ENCODE results near the gene CYP27B1. TPM values are rescaled to one million over a fixed set of nuclear protein-coding genes. Genes with fewer than 3 reads are reported as not detected.

The CYP27B1 gene
- total and polyA plus RNA-seq, 9 of the 15 experiments (the other 6 are each of a cell fraction or from before 2014, with no cell fraction given): 0.18 to 4.2 (median 1.8) TPM

DNA sequence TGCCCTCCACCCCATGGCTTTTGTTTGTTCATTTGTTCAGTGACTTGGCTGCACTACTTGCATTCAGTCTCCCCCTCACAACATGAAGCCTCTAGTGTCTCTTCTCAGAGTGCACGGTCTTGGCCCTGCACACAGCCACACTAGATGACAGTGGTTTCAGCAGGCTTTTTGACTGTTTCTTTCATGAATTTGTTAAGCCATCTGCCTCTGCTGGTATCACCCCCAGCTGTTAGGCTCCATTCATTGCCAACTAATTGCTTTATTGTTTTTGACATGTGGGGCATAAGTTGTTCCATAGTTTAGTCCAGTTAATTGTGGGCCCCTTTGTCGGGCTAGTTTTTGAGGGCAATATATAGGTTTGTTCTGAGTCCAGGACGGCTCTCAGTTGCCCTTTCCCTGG is 54.2 kb downstream of the CYP27B1 start:
- 61% methylated on average over 3 of the region's 3 CpGs for WGBS (ENCODE audit: insufficient coverage, low coverage, missing lambda C conversion rate)
- ChIA-PET POLR2A (interaction anchor here (0.7 to 1.2 kb wide), 3 partner anchors 11 to 17 kb away, joined by 3 to 5 read pairs (median 4); no protein-coding TSS in a partner anchor), CTCF (ENCODE audit: low intra/inter-chr PET ratio) (no interaction called here)
- TF ChIP-seq ZNF79 (CRISPR knock-in tag; IDR thresholded peaks at IDR 0.05; ENCODE audit: low read depth) (no peak), HLTF (IDR thresholded peaks at IDR 0.05) (no peak), BACH1 (tag; IDR thresholded peaks at IDR 0.05) (no peak), TBP (optimal IDR thresholded peaks at IDR 0.05; ENCODE audit: low read depth, low read length) (no peak), HNRNPL (IDR thresholded peaks at IDR 0.05; ENCODE audit: low read depth, low read length) (no peak), MCM5 (IDR thresholded peaks at IDR 0.05; ENCODE audit: low read depth) (no peak), CXXC5 (CRISPR knock-in tag; IDR thresholded peaks at IDR 0.05) (no peak), ZC3H4 (CRISPR knock-in tag; IDR thresholded peaks at IDR 0.05; ENCODE audit: borderline replicate concordance) (no peak), MIER1 (IDR thresholded peaks at IDR 0.05; ENCODE audit: low read depth) (no peak), HCFC1 (IDR thresholded peaks at IDR 0.05; ENCODE audit: low read depth, low read length) (no peak), TFAM (CRISPR knock-in tag; conservative IDR thresholded peaks at IDR 0.05) (no peak), THRAP3 (IDR thresholded peaks at IDR 0.05; ENCODE audit: borderline replicate concordance) (no peak), ZNF124 (CRISPR knock-in tag; IDR thresholded peaks at IDR 0.05) (no peak)
- TF ChIP-seq, protein P1, sequence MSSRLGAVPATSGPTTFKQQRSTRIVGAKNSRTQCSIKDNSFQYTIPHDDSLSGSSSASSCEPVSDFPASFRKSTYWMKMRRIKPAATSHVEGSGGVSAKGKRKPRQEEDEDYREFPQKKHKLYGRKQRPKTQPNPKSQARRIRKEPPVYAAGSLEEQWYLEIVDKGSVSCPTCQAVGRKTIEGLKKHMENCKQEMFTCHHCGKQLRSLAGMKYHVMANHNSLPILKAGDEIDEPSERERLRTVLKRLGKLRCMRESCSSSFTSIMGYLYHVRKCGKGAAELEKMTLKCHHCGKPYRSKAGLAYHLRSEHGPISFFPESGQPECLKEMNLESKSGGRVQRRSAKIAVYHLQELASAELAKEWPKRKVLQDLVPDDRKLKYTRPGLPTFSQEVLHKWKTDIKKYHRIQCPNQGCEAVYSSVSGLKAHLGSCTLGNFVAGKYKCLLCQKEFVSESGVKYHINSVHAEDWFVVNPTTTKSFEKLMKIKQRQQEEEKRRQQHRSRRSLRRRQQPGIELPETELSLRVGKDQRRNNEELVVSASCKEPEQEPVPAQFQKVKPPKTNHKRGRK (tag; IDR thresholded peaks at IDR 0.05): no peak
- intact Hi-C loops (cut with micrococcal nuclease) (no loop called here), in situ Hi-C loops (cut with MboI) (no loop called here)
- Histone ChIP-seq H3K4me3 (no peak overlapping the region), H3K9me1 (ENCODE audit: control insufficient read depth, insufficient read depth, low read length) (no peaks in the 10 kb centered on the region), H3K4me1 (replicated peaks in 1 of 2; ENCODE audit: control insufficient read depth in 2 of 2, insufficient read depth in 2 of 2, low read length in 2 of 2) (no peaks in the 10 kb centered on the region; a peak in 2 of 5 replicates), H3K9me3 (replicated peaks; ENCODE audit: control insufficient read depth, insufficient read depth, low read depth, low read length) (no peaks in the 10 kb centered on the region), H2AFZ (ENCODE audit: low read depth, low read length) (no peak overlapping the region), H3K27me3 (ENCODE audit: control insufficient read depth in 2 of 2, insufficient read depth in 2 of 2, low read length in 2 of 2) (no peaks in the 10 kb centered on the region), H3K4me2 (ENCODE audit: insufficient read depth, low read length) (no peak overlapping the region), H3K36me3 (ENCODE audit: control insufficient read depth, insufficient read depth, low read length) (peaks cover 21% of the 10 kb centered on the region; the same call in 2 of the 3 replicates), H3K9ac (ENCODE audit: insufficient read depth in 1 of 2, low read depth in 2 of 2, low read length in 2 of 2) (no peak overlapping the region), H3K27ac (ENCODE audit: extremely low read depth, low read depth, low read length) (no peak overlapping the region), H3K79me2 (ENCODE audit: control insufficient read depth, insufficient read depth, low read length) (no peaks in the 10 kb centered on the region), H4K20me1 (replicated peaks; ENCODE audit: control insufficient read depth, insufficient read depth, low read length) (no peaks in the 10 kb centered on the region)
- FAIRE-seq (no peak), DNase-seq (ENCODE audit: extremely low read depth in 1 of 4, low spot score in 3 of 4) (no peak), ATAC-seq (no peak)
- BruUV-seq (replicated peaks): no TSS peak

Small RNA genes lying within 50 kb of the gene (microRNA-seq; reads per million reads assigned to microRNA genes)
- gene MIR6759 (ENCODE audit: borderline microRNAs expressed): not detected

Small RNA genes lying within 50 kb of the gene (small RNA-seq; reads per million reads assigned to genes)
- gene RNU6-1083P: not detected

Other genes starting within 250 kb of the CYP27B1 start
Only the 7 nearest of the 19 such genes appear.
- gene AGAP2, start 28.3 kb downstream of the CYP27B1 start, total RNA-seq (2014; rRNA removed): 0.18 and 0.20 TPM in 2 replicates
- gene AGAP2, start 28.3 kb downstream of the CYP27B1 start, total RNA-seq (2014; rRNA removed; fragmentation: Illumina TruSeq; extraction: Trizol): 0.13 and 0.36 TPM in 2 replicates
- gene AGAP2, start 28.3 kb downstream of the CYP27B1 start, total RNA-seq (2015; rRNA removed; fragmentation: Illumina TruSeq; extraction: Trizol): 0.04 and 0.08 TPM in 2 replicates
- 0.31 and 0.60 TPM in 2 replicates for gene AGAP2, start 28.3 kb downstream of the CYP27B1 start, total RNA-seq (2021)
- 0.12 and 0.36 TPM in 2 replicates for gene AGAP2, start 28.3 kb downstream of the CYP27B1 start, polyA plus RNA-seq (2011; rRNA removed)
- 0.19 and 0.77 TPM in 2 replicates for gene AGAP2, start 28.3 kb downstream of the CYP27B1 start, polyA plus RNA-seq (2014; fragmentation: Illumina TruSeq; extraction: Trizol)
- under 1 TPM in 1 of 2 experiments, not detected in 1; 0.07 TPM for gene AGAP2, start 28.3 kb downstream of the CYP27B1 start, polyA plus RNA-seq (2014; fragmentation: Nextera tagmentation; extraction: Ambion mirVana)
- gene AGAP2, start 28.3 kb downstream of the CYP27B1 start, polyA plus RNA-seq (2014; rRNA removed): 0.20 and 0.88 TPM in 2 replicates
- gene TSPAN31, start 22.0 kb downstream of the CYP27B1 start, total RNA-seq (2014; rRNA removed): 11.3 and 14.0 TPM in 2 replicates
- gene TSPAN31, start 22.0 kb downstream of the CYP27B1 start, total RNA-seq (2014; rRNA removed; fragmentation: Illumina TruSeq; extraction: Trizol): 14.3 and 14.7 TPM in 2 replicates
- gene TSPAN31, start 22.0 kb downstream of the CYP27B1 start, total RNA-seq (2015; rRNA removed; fragmentation: Illumina TruSeq; extraction: Trizol): 12.6 and 14.3 TPM in 2 replicates
- 11.0 and 12.4 TPM in 2 replicates for gene TSPAN31, start 22.0 kb downstream of the CYP27B1 start, total RNA-seq (2021)
- gene TSPAN31, start 22.0 kb downstream of the CYP27B1 start, polyA plus RNA-seq (2011; rRNA removed): 13.8 and 24.9 TPM in 2 replicates
- gene TSPAN31, start 22.0 kb downstream of the CYP27B1 start, polyA plus RNA-seq (2014; fragmentation: Illumina TruSeq; extraction: Trizol): 17.6 and 20.5 TPM in 2 replicates
- gene TSPAN31, start 22.0 kb downstream of the CYP27B1 start, polyA plus RNA-seq (2014; fragmentation: Nextera tagmentation; extraction: Ambion mirVana): 10 to 100 TPM; 20.1 to 26.4 TPM
- gene TSPAN31, start 22.0 kb downstream of the CYP27B1 start, polyA plus RNA-seq (2014; rRNA removed): 11.6 and 20.3 TPM in 2 replicates
- 237 and 282 TPM in 2 replicates for gene CDK4, start 14.8 kb downstream of the CYP27B1 start, total RNA-seq (2014; rRNA removed)
- gene CDK4, start 14.8 kb downstream of the CYP27B1 start, total RNA-seq (2014; rRNA removed; fragmentation: Illumina TruSeq; extraction: Trizol): 173 and 188 TPM in 2 replicates
- 216 and 217 TPM in 2 replicates for gene CDK4, start 14.8 kb downstream of the CYP27B1 start, total RNA-seq (2015; rRNA removed; fragmentation: Illumina TruSeq; extraction: Trizol)
- gene CDK4, start 14.8 kb downstream of the CYP27B1 start, total RNA-seq (2021): 238 and 253 TPM in 2 replicates
- 429 and 436 TPM in 2 replicates for gene CDK4, start 14.8 kb downstream of the CYP27B1 start, polyA plus RNA-seq (2011; rRNA removed)
- gene CDK4, start 14.8 kb downstream of the CYP27B1 start, polyA plus RNA-seq (2014; fragmentation: Illumina TruSeq; extraction: Trizol): 347 and 427 TPM in 2 replicates
- gene CDK4, start 14.8 kb downstream of the CYP27B1 start, polyA plus RNA-seq (2014; fragmentation: Nextera tagmentation; extraction: Ambion mirVana): 10 to 100 TPM; 37.8 to 62.8 TPM
- 309 and 339 TPM in 2 replicates for gene CDK4, start 14.8 kb downstream of the CYP27B1 start, polyA plus RNA-seq (2014; rRNA removed)
- gene MARCHF9, start 12.0 kb downstream of the CYP27B1 start, total RNA-seq (2014; rRNA removed): 6.2 and 6.9 TPM in 2 replicates
- gene MARCHF9, start 12.0 kb downstream of the CYP27B1 start, total RNA-seq (2014; rRNA removed; fragmentation: Illumina TruSeq; extraction: Trizol): 2.9 and 4.2 TPM in 2 replicates
- gene MARCHF9, start 12.0 kb downstream of the CYP27B1 start, total RNA-seq (2015; rRNA removed; fragmentation: Illumina TruSeq; extraction: Trizol): 4.6 and 5.6 TPM in 2 replicates
- gene MARCHF9, start 12.0 kb downstream of the CYP27B1 start, total RNA-seq (2021): 10.1 and 10.7 TPM in 2 replicates
- 6.6 and 10.3 TPM in 2 replicates for gene MARCHF9, start 12.0 kb downstream of the CYP27B1 start, polyA plus RNA-seq (2011; rRNA removed)
- gene MARCHF9, start 12.0 kb downstream of the CYP27B1 start, polyA plus RNA-seq (2014; fragmentation: Illumina TruSeq; extraction: Trizol): 9.5 and 9.9 TPM in 2 replicates
- 1 to 10 TPM in 1 of 2 experiments, under 1 TPM in 1; 0.80 to 1.3 TPM for gene MARCHF9, start 12.0 kb downstream of the CYP27B1 start, polyA plus RNA-seq (2014; fragmentation: Nextera tagmentation; extraction: Ambion mirVana)
- 9.7 and 12.4 TPM in 2 replicates for gene MARCHF9, start 12.0 kb downstream of the CYP27B1 start, polyA plus RNA-seq (2014; rRNA removed)
- 24.0 and 42.5 TPM in 2 replicates for gene METTL1, start 5.0 kb upstream of the CYP27B1 start, total RNA-seq (2014; rRNA removed)
- gene METTL1, start 5.0 kb upstream of the CYP27B1 start, total RNA-seq (2014; rRNA removed; fragmentation: Illumina TruSeq; extraction: Trizol): 12.6 and 14.6 TPM in 2 replicates
- 17.5 and 18.0 TPM in 2 replicates for gene METTL1, start 5.0 kb upstream of the CYP27B1 start, total RNA-seq (2015; rRNA removed; fragmentation: Illumina TruSeq; extraction: Trizol)
- gene METTL1, start 5.0 kb upstream of the CYP27B1 start, total RNA-seq (2021): 44.0 and 49.3 TPM in 2 replicates
- gene METTL1, start 5.0 kb upstream of the CYP27B1 start, polyA plus RNA-seq (2011; rRNA removed): 39.2 and 45.1 TPM in 2 replicates
- 36.8 and 47.6 TPM in 2 replicates for gene METTL1, start 5.0 kb upstream of the CYP27B1 start, polyA plus RNA-seq (2014; fragmentation: Illumina TruSeq; extraction: Trizol)
- gene METTL1, start 5.0 kb upstream of the CYP27B1 start, polyA plus RNA-seq (2014; fragmentation: Nextera tagmentation; extraction: Ambion mirVana): 10 to 100 TPM; 52.9 to 65.9 TPM
- 23.9 and 32.1 TPM in 2 replicates for gene METTL1, start 5.0 kb upstream of the CYP27B1 start, polyA plus RNA-seq (2014; rRNA removed)
- 4.1 and 6.0 TPM in 2 replicates for gene EEF1AKMT3, start 5.5 kb upstream of the CYP27B1 start, total RNA-seq (2014; rRNA removed)
- gene EEF1AKMT3, start 5.5 kb upstream of the CYP27B1 start, total RNA-seq (2014; rRNA removed; fragmentation: Illumina TruSeq; extraction: Trizol): 6.9 and 7.8 TPM in 2 replicates
- 6.1 and 6.6 TPM in 2 replicates for gene EEF1AKMT3, start 5.5 kb upstream of the CYP27B1 start, total RNA-seq (2015; rRNA removed; fragmentation: Illumina TruSeq; extraction: Trizol)
- gene EEF1AKMT3, start 5.5 kb upstream of the CYP27B1 start, total RNA-seq (2021): 7.2 and 11.7 TPM in 2 replicates
- 17.2 and 17.6 TPM in 2 replicates for gene EEF1AKMT3, start 5.5 kb upstream of the CYP27B1 start, polyA plus RNA-seq (2011; rRNA removed)
- gene EEF1AKMT3, start 5.5 kb upstream of the CYP27B1 start, polyA plus RNA-seq (2014; fragmentation: Illumina TruSeq; extraction: Trizol): 9.1 and 10.6 TPM in 2 replicates
- 1 to 10 TPM; 4.9 to 9.1 TPM for gene EEF1AKMT3, start 5.5 kb upstream of the CYP27B1 start, polyA plus RNA-seq (2014; fragmentation: Nextera tagmentation; extraction: Ambion mirVana)
- 7.9 and 11.4 TPM in 2 replicates for gene EEF1AKMT3, start 5.5 kb upstream of the CYP27B1 start, polyA plus RNA-seq (2014; rRNA removed)
- 56.7 and 74.2 TPM in 2 replicates for gene TSFM, start 15.7 kb upstream of the CYP27B1 start, total RNA-seq (2014; rRNA removed)
- gene TSFM, start 15.7 kb upstream of the CYP27B1 start, total RNA-seq (2014; rRNA removed; fragmentation: Illumina TruSeq; extraction: Trizol): 48.1 and 56.4 TPM in 2 replicates
- gene TSFM, start 15.7 kb upstream of the CYP27B1 start, total RNA-seq (2015; rRNA removed; fragmentation: Illumina TruSeq; extraction: Trizol): 56.0 and 58.2 TPM in 2 replicates
- 62.4 and 62.6 TPM in 2 replicates for gene TSFM, start 15.7 kb upstream of the CYP27B1 start, total RNA-seq (2021)
- 38.9 and 44.6 TPM in 2 replicates for gene TSFM, start 15.7 kb upstream of the CYP27B1 start, polyA plus RNA-seq (2011; rRNA removed)
- gene TSFM, start 15.7 kb upstream of the CYP27B1 start, polyA plus RNA-seq (2014; fragmentation: Illumina TruSeq; extraction: Trizol): 55.3 and 57.1 TPM in 2 replicates
- gene TSFM, start 15.7 kb upstream of the CYP27B1 start, polyA plus RNA-seq (2014; fragmentation: Nextera tagmentation; extraction: Ambion mirVana): 100 to 1,000 TPM; 166 to 198 TPM
- gene TSFM, start 15.7 kb upstream of the CYP27B1 start, polyA plus RNA-seq (2014; rRNA removed): 60.2 and 70.7 TPM in 2 replicates